ENCODE measurements around the gene HDAC4.

DNA sequence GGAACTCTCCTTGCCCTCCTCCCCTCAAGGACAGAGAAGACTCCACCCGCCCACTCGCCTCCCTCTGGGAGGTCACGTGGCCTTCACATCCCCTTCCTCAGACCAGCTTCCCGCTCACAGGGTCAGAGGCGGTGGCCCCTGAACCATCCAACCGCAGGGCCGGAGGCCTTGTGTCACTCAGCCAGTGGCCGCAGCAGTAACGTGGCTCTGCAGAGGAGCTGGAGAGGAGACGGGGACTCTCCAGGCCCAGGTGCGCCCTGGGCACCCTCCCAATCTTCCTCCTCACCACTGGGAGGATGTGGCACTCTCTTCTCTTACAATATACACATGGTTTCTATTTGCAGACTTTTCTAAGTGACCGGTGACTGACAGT lies 391.2 kb downstream of the HDAC4 start:
- TF ChIP-seq, protein P1, sequence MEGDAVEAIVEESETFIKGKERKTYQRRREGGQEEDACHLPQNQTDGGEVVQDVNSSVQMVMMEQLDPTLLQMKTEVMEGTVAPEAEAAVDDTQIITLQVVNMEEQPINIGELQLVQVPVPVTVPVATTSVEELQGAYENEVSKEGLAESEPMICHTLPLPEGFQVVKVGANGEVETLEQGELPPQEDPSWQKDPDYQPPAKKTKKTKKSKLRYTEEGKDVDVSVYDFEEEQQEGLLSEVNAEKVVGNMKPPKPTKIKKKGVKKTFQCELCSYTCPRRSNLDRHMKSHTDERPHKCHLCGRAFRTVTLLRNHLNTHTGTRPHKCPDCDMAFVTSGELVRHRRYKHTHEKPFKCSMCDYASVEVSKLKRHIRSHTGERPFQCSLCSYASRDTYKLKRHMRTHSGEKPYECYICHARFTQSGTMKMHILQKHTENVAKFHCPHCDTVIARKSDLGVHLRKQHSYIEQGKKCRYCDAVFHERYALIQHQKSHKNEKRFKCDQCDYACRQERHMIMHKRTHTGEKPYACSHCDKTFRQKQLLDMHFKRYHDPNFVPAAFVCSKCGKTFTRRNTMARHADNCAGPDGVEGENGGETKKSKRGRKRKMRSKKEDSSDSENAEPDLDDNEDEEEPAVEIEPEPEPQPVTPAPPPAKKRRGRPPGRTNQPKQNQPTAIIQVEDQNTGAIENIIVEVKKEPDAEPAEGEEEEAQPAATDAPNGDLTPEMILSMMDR (IDR thresholded peaks at IDR 0.05; ENCODE audit: insufficient read depth, low read length) = no peak
- TF ChIP-seq POLR2AphosphoS5 (IDR thresholded peaks at IDR 0.05; ENCODE audit: low read depth) = no peak
- TF ChIP-seq, protein P2, sequence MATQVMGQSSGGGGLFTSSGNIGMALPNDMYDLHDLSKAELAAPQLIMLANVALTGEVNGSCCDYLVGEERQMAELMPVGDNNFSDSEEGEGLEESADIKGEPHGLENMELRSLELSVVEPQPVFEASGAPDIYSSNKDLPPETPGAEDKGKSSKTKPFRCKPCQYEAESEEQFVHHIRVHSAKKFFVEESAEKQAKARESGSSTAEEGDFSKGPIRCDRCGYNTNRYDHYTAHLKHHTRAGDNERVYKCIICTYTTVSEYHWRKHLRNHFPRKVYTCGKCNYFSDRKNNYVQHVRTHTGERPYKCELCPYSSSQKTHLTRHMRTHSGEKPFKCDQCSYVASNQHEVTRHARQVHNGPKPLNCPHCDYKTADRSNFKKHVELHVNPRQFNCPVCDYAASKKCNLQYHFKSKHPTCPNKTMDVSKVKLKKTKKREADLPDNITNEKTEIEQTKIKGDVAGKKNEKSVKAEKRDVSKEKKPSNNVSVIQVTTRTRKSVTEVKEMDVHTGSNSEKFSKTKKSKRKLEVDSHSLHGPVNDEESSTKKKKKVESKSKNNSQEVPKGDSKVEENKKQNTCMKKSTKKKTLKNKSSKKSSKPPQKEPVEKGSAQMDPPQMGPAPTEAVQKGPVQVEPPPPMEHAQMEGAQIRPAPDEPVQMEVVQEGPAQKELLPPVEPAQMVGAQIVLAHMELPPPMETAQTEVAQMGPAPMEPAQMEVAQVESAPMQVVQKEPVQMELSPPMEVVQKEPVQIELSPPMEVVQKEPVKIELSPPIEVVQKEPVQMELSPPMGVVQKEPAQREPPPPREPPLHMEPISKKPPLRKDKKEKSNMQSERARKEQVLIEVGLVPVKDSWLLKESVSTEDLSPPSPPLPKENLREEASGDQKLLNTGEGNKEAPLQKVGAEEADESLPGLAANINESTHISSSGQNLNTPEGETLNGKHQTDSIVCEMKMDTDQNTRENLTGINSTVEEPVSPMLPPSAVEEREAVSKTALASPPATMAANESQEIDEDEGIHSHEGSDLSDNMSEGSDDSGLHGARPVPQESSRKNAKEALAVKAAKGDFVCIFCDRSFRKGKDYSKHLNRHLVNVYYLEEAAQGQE (IDR thresholded peaks at IDR 0.05; ENCODE audit: insufficient replicate concordance, low read depth) = no peak
- no peak for TF ChIP-seq GABPA (IDR thresholded peaks at IDR 0.05; ENCODE audit: low read depth)
- TF ChIP-seq SPI1 (IDR thresholded peaks at IDR 0.05; ENCODE audit: borderline replicate concordance, low read depth) = no peak

Measured in HL-60 (cell line).